Osteoblast (primary cell): ENCODE results near the gene ROBO4. TPM values are rescaled to one million over a fixed set of nuclear protein-coding genes. Genes with fewer than 3 reads are reported as not detected.

ENCODE experiments used
- DNase-seq: peaks from one replicate; pipeline ENCODE4 v3.0.0; 2011; ENCODE audit warnings: low spot score, mixed read lengths; ENCODE audit not compliant: insufficient read length; ENCODE audit errors: missing footprints
- H2AFZ ChIP-seq: 2 replicates; pipeline ENCODE4 v1.6.0; 2011; ENCODE audit warnings: mild to moderate bottlenecking, low read length
- H3K27ac ChIP-seq: 2 replicates; pipeline ENCODE4 v1.5.1; 2011; ENCODE audit warnings: mild to moderate bottlenecking, low read depth, low read length, moderate library complexity
- H3K27me3 ChIP-seq: 2 replicates; pipeline ENCODE4 v1.6.0; 2012; ENCODE audit warnings: mild to moderate bottlenecking, control low read depth, inconsistent platforms, low read length, moderate library complexity; ENCODE audit not compliant: insufficient read depth
- H3K36me3 ChIP-seq: 2 replicates; pipeline ENCODE4 v1.5.1; 2011; ENCODE audit warnings: mild to moderate bottlenecking, low read length, control low read depth, moderate library complexity; ENCODE audit not compliant: insufficient read depth
- H3K4me1 ChIP-seq: 2 replicates; pipeline ENCODE4 v1.5.1; 2011; ENCODE audit warnings: mild to moderate bottlenecking, low read length, control low read depth, moderate library complexity; ENCODE audit not compliant: insufficient read depth
- H3K4me2 ChIP-seq: 2 replicates; pipeline ENCODE4 v1.6.0; 2011; ENCODE audit warnings: mild to moderate bottlenecking, low read length; ENCODE audit not compliant: insufficient read depth
- H3K4me3 ChIP-seq: fragments of 200-600 bp; sonication (generic); 3 replicates; pipeline ENCODE4 v1.5.1; 2012; ENCODE audit warnings: mild to moderate bottlenecking, low read length, inconsistent platforms; ENCODE audit not compliant: insufficient read depth
- H3K79me2 ChIP-seq: 2 replicates; pipeline ENCODE4 v1.6.0; 2012; ENCODE audit warnings: mild to moderate bottlenecking, low read length, control low read depth, inconsistent platforms; ENCODE audit not compliant: insufficient read depth
- H3K9me3 ChIP-seq: 2 replicates; pipeline ENCODE4 v1.5.1; 2011; ENCODE audit warnings: low read depth, low read length, control low read depth
- H4K20me1 ChIP-seq: 2 replicates; pipeline ENCODE4 v1.6.0; 2012; ENCODE audit warnings: mild to moderate bottlenecking, low read length, control low read depth; ENCODE audit not compliant: insufficient read depth
- total RNA-seq: library from RNA; depleted of rRNA; stranded (reverse); fragments of >200 nt; gene quantifications from 2 replicates; pipeline ENCODE4 v1.2.3, GENCODE V29; 2012
- TF ChIP-seq, protein P1 (sequence below): IDR thresholded peaks from 2 replicates; pipeline ENCODE4 v1.5.1; 2011; ENCODE audit warnings: mild to moderate bottlenecking, low read depth, low read length, moderate library complexity; ENCODE audit errors: extremely low read depth

ROBO4 gene
- total RNA-seq, 1 donor: 0.36 TPM

DNA sequence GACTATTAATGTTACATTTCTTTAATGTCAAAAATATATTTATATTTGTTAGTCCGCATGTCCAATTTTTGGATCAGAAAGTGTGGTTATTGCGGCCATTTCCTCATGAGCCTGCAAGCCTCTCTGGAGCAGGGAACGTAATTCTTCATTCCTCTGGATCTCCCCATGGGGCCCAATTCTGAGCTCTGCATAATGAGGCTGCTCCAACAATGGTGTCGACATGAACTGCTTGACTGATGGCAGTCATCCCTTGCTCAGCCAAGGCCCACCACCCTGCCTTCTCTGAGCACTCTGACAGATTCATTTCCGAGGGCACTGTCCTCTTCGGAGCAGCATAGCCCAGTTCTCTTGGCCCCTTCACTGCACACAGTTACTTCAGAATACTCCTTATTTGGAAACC is 41.3 kb upstream of the ROBO4 start:
- Histone ChIP-seq H3K79me2 (no peaks in the 10 kb centered on the region), H3K4me1 (peaks cover 15% of the 10 kb centered on the region), H3K9me3 (no peaks in the 10 kb centered on the region), H3K27me3 (no peaks in the 10 kb centered on the region), H3K36me3 (no peaks in the 10 kb centered on the region), H3K4me3 (no peak overlapping the region), H4K20me1 (no peaks in the 10 kb centered on the region), H3K27ac (no peak overlapping the region), H3K4me2 (no peak overlapping the region), H2AFZ (no peak overlapping the region)
- TF ChIP-seq, protein P1, sequence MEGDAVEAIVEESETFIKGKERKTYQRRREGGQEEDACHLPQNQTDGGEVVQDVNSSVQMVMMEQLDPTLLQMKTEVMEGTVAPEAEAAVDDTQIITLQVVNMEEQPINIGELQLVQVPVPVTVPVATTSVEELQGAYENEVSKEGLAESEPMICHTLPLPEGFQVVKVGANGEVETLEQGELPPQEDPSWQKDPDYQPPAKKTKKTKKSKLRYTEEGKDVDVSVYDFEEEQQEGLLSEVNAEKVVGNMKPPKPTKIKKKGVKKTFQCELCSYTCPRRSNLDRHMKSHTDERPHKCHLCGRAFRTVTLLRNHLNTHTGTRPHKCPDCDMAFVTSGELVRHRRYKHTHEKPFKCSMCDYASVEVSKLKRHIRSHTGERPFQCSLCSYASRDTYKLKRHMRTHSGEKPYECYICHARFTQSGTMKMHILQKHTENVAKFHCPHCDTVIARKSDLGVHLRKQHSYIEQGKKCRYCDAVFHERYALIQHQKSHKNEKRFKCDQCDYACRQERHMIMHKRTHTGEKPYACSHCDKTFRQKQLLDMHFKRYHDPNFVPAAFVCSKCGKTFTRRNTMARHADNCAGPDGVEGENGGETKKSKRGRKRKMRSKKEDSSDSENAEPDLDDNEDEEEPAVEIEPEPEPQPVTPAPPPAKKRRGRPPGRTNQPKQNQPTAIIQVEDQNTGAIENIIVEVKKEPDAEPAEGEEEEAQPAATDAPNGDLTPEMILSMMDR: no peak
- no peak for DNase-seq

DNA sequence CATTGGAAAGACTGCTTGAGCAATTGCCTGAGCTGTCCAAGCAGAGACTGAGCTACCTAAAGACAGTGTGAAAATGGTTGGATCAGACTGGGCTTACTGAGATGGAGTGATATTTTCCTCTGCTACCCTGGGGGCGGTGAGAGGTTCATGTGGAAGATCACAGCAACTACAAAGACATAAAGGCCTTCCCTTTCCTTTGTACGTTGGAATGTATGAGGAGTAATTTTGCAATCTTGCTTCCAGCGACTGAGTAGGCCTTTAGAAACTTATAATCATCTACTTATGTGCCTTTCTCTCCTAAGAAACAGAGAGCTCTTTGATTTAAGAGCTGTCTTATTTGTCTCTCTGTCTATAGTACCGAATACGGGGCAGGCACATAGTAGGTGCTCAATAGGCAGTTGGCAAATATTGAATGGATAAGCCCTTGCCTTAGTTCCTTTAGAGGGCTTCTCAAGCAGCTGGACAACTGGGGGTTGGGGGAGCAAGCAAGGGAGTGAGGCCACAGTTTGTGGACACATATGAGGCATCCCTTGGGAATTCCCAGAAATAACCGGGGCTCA is 40.6 kb upstream of the ROBO4 start:
- Histone ChIP-seq H2AFZ (peak overlapping the region; percentile 24), H3K27me3 (no peaks in the 10 kb centered on the region)
- TF ChIP-seq, protein P1: no peak

DNA sequence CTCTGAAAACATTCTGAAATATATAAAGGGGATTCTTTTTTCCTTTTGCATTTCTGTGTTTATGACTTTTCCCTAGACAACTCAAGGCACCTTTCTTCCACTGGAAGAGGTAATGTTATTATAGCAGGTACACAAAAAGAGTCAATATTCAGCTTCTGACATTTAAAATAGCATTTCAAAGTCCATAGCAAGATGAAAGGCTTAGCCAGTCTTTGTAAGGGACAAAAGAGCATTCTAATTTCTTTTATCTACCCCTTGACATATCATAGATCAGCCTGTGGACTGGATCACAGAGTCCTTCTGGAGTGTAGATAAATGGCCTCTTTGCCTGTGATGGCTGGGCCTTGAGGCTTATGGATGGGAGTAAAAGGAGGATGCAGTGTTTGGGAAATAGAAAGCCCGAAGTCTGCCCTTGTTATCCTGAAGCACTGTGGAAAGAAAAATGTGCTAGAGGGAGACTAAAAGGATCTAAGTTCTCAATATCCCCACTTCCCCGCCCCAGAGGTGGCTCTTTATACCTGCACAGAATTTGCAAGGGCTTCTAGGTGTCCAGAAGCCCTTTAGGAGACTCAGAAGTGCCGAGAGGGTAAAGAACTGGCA is 39.8 kb upstream of the ROBO4 start:
- TF ChIP-seq, protein P1: no peak
- Histone ChIP-seq H2AFZ (no peak overlapping the region), H3K4me2 (no peak overlapping the region), H3K4me3 (no peak overlapping the region), H3K79me2 (no peaks in the 10 kb centered on the region), H3K4me1 (peaks cover 17% of the 10 kb centered on the region), H3K9me3 (no peaks in the 10 kb centered on the region), H3K27me3 (no peaks in the 10 kb centered on the region), H3K36me3 (no peaks in the 10 kb centered on the region), H3K27ac (no peak overlapping the region), H4K20me1 (no peaks in the 10 kb centered on the region)
- no peak for DNase-seq

More for the DNA sequence above, 40.6 kb upstream of the ROBO4 start:
- no peak for DNase-seq
- H3K79me2 ChIP-seq: no peaks in the 10 kb centered on the region
- H3K36me3 ChIP-seq: no peaks in the 10 kb centered on the region
- H4K20me1 ChIP-seq: no peaks in the 10 kb centered on the region
- peaks cover 17% of the 10 kb centered on the region for H3K4me1 ChIP-seq
- no peaks in the 10 kb centered on the region for H3K9me3 ChIP-seq
- H3K4me3 ChIP-seq: no peak overlapping the region
- H3K27ac ChIP-seq: no peak overlapping the region
- H3K4me2 ChIP-seq: no peak overlapping the region

DNA sequence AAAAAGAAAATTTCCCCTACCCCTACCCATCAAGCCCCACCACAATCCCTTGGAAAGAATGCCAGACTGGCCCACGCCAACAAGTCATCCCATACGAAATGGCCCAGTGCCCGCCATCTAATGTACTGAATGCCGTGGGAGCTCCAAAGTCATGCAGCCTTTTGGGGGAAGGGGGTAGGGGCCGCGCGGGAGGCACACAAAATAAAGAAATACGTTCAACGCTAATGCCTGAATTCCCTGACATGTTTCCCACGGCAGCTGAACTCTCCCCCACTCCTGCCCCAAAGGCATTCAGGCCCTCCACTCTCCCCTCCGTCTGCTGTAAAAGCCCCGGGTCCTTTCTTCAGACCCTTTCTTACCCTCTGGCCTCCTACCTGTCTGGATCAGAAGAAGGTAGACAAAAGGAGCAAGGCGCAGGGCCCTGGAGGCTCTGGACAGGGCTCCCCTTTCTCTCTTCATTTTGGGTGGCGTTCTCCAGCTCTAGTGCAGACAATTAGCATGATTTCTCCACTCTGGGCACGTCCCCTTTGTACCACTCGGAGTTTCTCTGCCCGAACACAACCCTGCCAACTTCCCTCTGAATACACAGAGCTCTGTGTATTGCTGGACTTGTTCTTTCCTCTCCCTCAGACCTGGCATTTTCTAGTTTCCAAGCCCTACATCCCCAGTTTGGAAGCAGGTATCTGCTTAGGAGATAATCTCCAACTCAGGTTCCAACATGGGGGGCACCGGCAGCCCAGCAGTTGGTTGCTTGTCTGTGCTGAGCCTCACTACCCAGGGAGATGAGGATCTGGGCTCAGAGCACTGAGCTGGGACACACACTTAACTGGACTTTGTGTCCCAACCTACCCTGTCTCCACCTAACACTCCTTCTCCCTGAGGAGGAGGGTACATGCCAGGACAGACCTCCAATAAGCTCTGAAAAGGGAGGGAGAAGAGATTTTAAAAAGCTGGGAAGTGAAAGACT is 38.2 kb upstream of the ROBO4 start, which contains the start of gene HEPACAM:
TSS of gene HEPACAM (minus strand) at position 500 of the 967 bp plus-strand sequence. CDS start at position 459, 41 bp downstream.
- no peak within 1 kb of the TSS for H2AFZ ChIP-seq
- no peaks in the 10 kb centered on the region for H4K20me1 ChIP-seq
- no peak for DNase-seq
- H3K4me3 ChIP-seq: no peak within 1 kb of the TSS
- H3K27me3 ChIP-seq: no peaks in the 10 kb centered on the region
- H3K4me2 ChIP-seq: peak within 1 kb of the TSS; percentile 72
- TF ChIP-seq, protein P1: no peak
- H3K27ac ChIP-seq: peak within 1 kb of the TSS; percentile 68
- H3K36me3 ChIP-seq: no peaks in the 10 kb centered on the region
- peaks cover 17% of the 10 kb centered on the region for H3K4me1 ChIP-seq
- no peaks in the 10 kb centered on the region for H3K9me3 ChIP-seq
- no peaks in the 10 kb centered on the region for H3K79me2 ChIP-seq
